ENCODE measurements around the gene SLC2A14.
"Not testable (repeated sequence)": the region's sequence is repeated elsewhere in the genome, so short reads cannot be mapped to it uniquely, and the experiment has no call there.

The SLC2A14 gene

DNA sequence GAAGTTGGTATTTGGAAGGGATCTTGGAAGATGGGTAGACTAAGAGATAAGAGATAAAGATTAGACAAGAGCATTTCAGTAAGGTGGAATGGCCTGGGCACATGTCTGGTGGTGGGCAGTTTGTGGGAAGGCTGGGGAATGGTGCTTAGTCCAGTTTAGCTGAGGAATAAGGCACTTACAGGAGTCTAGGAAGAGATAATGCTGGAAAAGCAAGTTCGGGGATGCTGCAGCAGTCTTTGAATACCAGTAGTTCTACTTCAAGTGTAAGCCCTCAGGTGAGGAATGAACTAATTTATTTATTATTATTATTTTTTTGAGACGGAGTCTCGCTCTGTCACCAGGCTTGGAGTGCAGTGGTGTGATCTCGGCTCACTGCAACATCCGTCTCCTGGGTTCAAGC lies 22.6 kb downstream of the SLC2A14 start:
- not testable (repeated sequence) for H3K36me3 ChIP-seq (ENCODE audit: low read length); H3K27me3 ChIP-seq (ENCODE audit: low read length); H3K9ac ChIP-seq (ENCODE audit: low read length); H3F3A ChIP-seq (ENCODE audit: insufficient read depth); H4K20me1 ChIP-seq (ENCODE audit: low read depth, low read length); H3K4me2 ChIP-seq (ENCODE audit: low read depth, low read length, poor library complexity, severe bottlenecking); H3K9me3 ChIP-seq (ENCODE audit: insufficient read depth, low read length); H2AFZ ChIP-seq (ENCODE audit: low read depth, low read length, severe bottlenecking); H3K4me3 ChIP-seq (ENCODE audit: insufficient read depth, low read length, poor library complexity, severe bottlenecking); H3K27ac ChIP-seq (ENCODE audit: low read depth, low read length); H3K9me2 ChIP-seq (replicated peaks; ENCODE audit: insufficient read depth, low read length); H3K79me2 ChIP-seq (ENCODE audit: insufficient read depth, low read length)

DNA sequence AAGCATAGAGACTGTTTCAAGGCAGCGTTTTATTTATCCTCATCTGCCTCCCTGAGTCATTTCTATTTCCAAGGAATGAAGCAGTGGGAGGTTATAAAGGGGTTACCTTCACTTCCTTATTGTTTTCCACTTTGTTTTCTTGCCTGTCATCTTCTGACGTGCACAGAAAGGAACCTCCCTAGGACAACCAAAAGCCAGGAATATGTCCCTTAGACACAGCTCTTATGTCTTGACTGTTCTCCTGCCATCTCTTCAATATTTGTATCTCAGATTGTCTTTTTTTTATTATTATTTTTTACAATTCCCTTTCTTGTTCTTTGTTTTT lies 24.7 kb downstream of the SLC2A14 start:
- not testable (repeated sequence) for H4K20me1 ChIP-seq (ENCODE audit: low read depth, low read length); H3K27me3 ChIP-seq (ENCODE audit: low read length); H3K27ac ChIP-seq (ENCODE audit: low read depth, low read length); H3K9me3 ChIP-seq (ENCODE audit: insufficient read depth, low read length); H3K36me3 ChIP-seq (ENCODE audit: low read length); H3F3A ChIP-seq (ENCODE audit: insufficient read depth); H3K4me3 ChIP-seq (ENCODE audit: insufficient read depth, low read length, poor library complexity, severe bottlenecking); H3K4me2 ChIP-seq (ENCODE audit: low read depth, low read length, poor library complexity, severe bottlenecking); H2AFZ ChIP-seq (ENCODE audit: low read depth, low read length, severe bottlenecking); H3K9me2 ChIP-seq (replicated peaks; ENCODE audit: insufficient read depth, low read length); H3K79me2 ChIP-seq (ENCODE audit: insufficient read depth, low read length); H3K9ac ChIP-seq (ENCODE audit: low read length)

DNA sequence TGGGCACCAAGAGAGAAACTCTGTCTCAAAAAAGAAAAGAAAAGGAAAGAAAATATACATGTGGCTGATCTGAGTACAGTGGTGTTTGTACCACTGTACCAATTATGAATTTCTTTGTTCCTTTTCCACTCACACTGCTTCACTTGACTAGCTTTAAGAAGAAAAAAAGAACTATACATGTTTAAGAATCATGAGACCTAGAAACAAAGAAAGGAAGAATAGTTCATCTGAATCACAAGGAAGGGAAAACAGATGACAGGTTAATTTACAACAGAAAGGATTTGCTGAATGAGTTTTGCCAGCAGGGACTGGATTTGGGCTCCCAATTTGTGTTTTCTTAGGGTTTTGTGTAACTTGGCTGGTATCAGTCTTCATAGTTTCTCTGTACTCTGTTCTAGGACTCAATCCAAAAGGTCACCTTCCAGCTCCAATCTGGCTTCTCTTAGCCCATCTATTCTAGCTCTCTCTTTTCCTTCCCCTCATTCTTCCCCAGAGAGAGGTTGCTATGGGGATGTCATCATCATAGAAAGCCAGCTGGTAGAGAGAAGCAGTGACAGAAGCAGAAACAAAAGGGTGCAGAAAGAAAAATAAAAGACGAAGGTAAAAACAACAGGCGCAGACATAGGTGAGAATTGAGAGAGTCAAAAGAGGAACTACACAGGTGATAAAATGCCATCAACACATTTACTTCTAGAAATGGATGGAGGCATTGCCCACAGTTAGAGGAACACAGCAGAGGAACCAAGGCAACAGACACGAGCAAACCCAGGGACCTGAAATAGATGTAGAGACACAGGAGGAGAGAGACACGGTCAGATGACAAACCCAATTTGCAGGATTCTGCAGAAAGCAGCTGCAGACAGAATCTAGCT lies 25.3 kb downstream of the SLC2A14 start:
- H3K36me3 ChIP-seq (ENCODE audit: low read length); H3F3A ChIP-seq (ENCODE audit: insufficient read depth); H3K79me2 ChIP-seq (ENCODE audit: insufficient read depth, low read length); H3K27ac ChIP-seq (ENCODE audit: low read depth, low read length); H2AFZ ChIP-seq (ENCODE audit: low read depth, low read length, severe bottlenecking); H3K4me2 ChIP-seq (ENCODE audit: low read depth, low read length, poor library complexity, severe bottlenecking); H3K9ac ChIP-seq (ENCODE audit: low read length); H3K4me3 ChIP-seq (ENCODE audit: insufficient read depth, low read length, poor library complexity, severe bottlenecking); H3K27me3 ChIP-seq (ENCODE audit: low read length); H4K20me1 ChIP-seq (ENCODE audit: low read depth, low read length); H3K9me3 ChIP-seq (ENCODE audit: insufficient read depth, low read length); H3K9me2 ChIP-seq (replicated peaks; ENCODE audit: insufficient read depth, low read length): not testable (repeated sequence)

- H3K9me3 ChIP-seq (ENCODE audit: insufficient read depth, low read length) = no peaks in the 10 kb centered on the region
- H3K9me2 ChIP-seq (replicated peaks; ENCODE audit: insufficient read depth, low read length) = no peaks in the 10 kb centered on the region
- no peaks in the 10 kb centered on the region for H3F3A ChIP-seq (ENCODE audit: insufficient read depth)
- H3K36me3 ChIP-seq (ENCODE audit: low read length) = no peaks in the 10 kb centered on the region
- no peak overlapping the region for H2AFZ ChIP-seq (ENCODE audit: low read depth, low read length, severe bottlenecking)
- H3K27ac ChIP-seq (ENCODE audit: low read depth, low read length) = no peak overlapping the region
- no peaks in the 10 kb centered on the region for H3K27me3 ChIP-seq (ENCODE audit: low read length)
- no peak for TF ChIP-seq CTCF (IDR thresholded peaks at IDR 0.05; ENCODE audit: insufficient read depth, low read length, poor library complexity, severe bottlenecking)
- no peak overlapping the region for H3K9ac ChIP-seq (ENCODE audit: low read length)
- no peaks in the 10 kb centered on the region for H4K20me1 ChIP-seq (ENCODE audit: low read depth, low read length)
- H3K79me2 ChIP-seq (ENCODE audit: insufficient read depth, low read length) = no peaks in the 10 kb centered on the region
- H3K4me3 ChIP-seq (ENCODE audit: insufficient read depth, low read length, poor library complexity, severe bottlenecking) = no peak overlapping the region
- H3K4me2 ChIP-seq (ENCODE audit: low read depth, low read length, poor library complexity, severe bottlenecking) = peak overlapping the region; percentile 34
Measured at GRCh38 chr12:7844116-7844515, 28.6 kb downstream of the SLC2A14 start.

GRCh38 chr12:7843583-7843982 lies 29.1 kb downstream of the SLC2A14 start:
- H3K4me2 ChIP-seq (ENCODE audit: low read depth, low read length, poor library complexity, severe bottlenecking) = peak overlapping the region; percentile 34
- H3K9ac ChIP-seq (ENCODE audit: low read length); H3K79me2 ChIP-seq (ENCODE audit: insufficient read depth, low read length); H3K4me3 ChIP-seq (ENCODE audit: insufficient read depth, low read length, poor library complexity, severe bottlenecking); H4K20me1 ChIP-seq (ENCODE audit: low read depth, low read length); H3K36me3 ChIP-seq (ENCODE audit: low read length); H2AFZ ChIP-seq (ENCODE audit: low read depth, low read length, severe bottlenecking); H3K9me3 ChIP-seq (ENCODE audit: insufficient read depth, low read length); H3F3A ChIP-seq (ENCODE audit: insufficient read depth); H3K9me2 ChIP-seq (replicated peaks; ENCODE audit: insufficient read depth, low read length); H3K27me3 ChIP-seq (ENCODE audit: low read length); H3K27ac ChIP-seq (ENCODE audit: low read depth, low read length): not testable (repeated sequence)

GRCh38 chr12:7843149-7843548 lies 29.6 kb downstream of the SLC2A14 start:
- H2AFZ ChIP-seq (ENCODE audit: low read depth, low read length, severe bottlenecking); H3K27ac ChIP-seq (ENCODE audit: low read depth, low read length); H3K9ac ChIP-seq (ENCODE audit: low read length): not testable (repeated sequence)

GRCh38 chr12:7842444-7842843 lies 30.3 kb downstream of the SLC2A14 start:
- H3K9ac ChIP-seq (ENCODE audit: low read length); H2AFZ ChIP-seq (ENCODE audit: low read depth, low read length, severe bottlenecking); H3K4me3 ChIP-seq (ENCODE audit: insufficient read depth, low read length, poor library complexity, severe bottlenecking); H3K9me2 ChIP-seq (replicated peaks; ENCODE audit: insufficient read depth, low read length); H3K36me3 ChIP-seq (ENCODE audit: low read length); H3F3A ChIP-seq (ENCODE audit: insufficient read depth); H3K9me3 ChIP-seq (ENCODE audit: insufficient read depth, low read length); H3K27ac ChIP-seq (ENCODE audit: low read depth, low read length); H3K79me2 ChIP-seq (ENCODE audit: insufficient read depth, low read length); H4K20me1 ChIP-seq (ENCODE audit: low read depth, low read length); H3K4me2 ChIP-seq (ENCODE audit: low read depth, low read length, poor library complexity, severe bottlenecking); H3K27me3 ChIP-seq (ENCODE audit: low read length): not testable (repeated sequence)

More at GRCh38 chr12:7843149-7843548, 29.6 kb downstream of the SLC2A14 start:
- H3K9me3 ChIP-seq (ENCODE audit: insufficient read depth, low read length); H3K4me3 ChIP-seq (ENCODE audit: insufficient read depth, low read length, poor library complexity, severe bottlenecking); H3K27me3 ChIP-seq (ENCODE audit: low read length); H3F3A ChIP-seq (ENCODE audit: insufficient read depth); H4K20me1 ChIP-seq (ENCODE audit: low read depth, low read length); H3K9me2 ChIP-seq (replicated peaks; ENCODE audit: insufficient read depth, low read length); H3K79me2 ChIP-seq (ENCODE audit: insufficient read depth, low read length); H3K36me3 ChIP-seq (ENCODE audit: low read length): not testable (repeated sequence)
- H3K4me2 ChIP-seq (ENCODE audit: low read depth, low read length, poor library complexity, severe bottlenecking) = peak overlapping the region; percentile 36
